Measurements from ENCODE around the gene NMNAT2. TPM values are rescaled to one million over a fixed set of nuclear protein-coding genes. Genes with fewer than 3 reads are reported as not detected.

Gene NMNAT2
- total RNA-seq, 1 experiment from 2014 or later = 0.17 TPM

GRCh38 chr1:183215076-183215720 is 203.0 kb downstream of the NMNAT2 start:
- ChIA-PET POLR2A (ENCODE audit: low non-redundant PET) (no interaction called here), CTCF (no interaction called here)
- TF ChIP-seq EZH2 (IDR thresholded peaks at IDR 0.05; ENCODE audit: borderline replicate concordance, low read depth, low read length, poor library complexity, severe bottlenecking) (no peak), CTCF (conservative IDR thresholded peaks at IDR 0.05; ENCODE audit: low read depth, low read length) (no peak)
- H3K36me3 ChIP-seq (ENCODE audit: insufficient read depth, low read length, poor library complexity, severe bottlenecking) = no peaks in the 10 kb centered on the region
- peaks cover 20% of the 10 kb centered on the region for H3K4me1 ChIP-seq (ENCODE audit: insufficient read depth, low read length, poor library complexity, severe bottlenecking)
- no TSS peak for BruUV-seq (replicated peaks)
- H3K4me3 ChIP-seq (ENCODE audit: low read depth, low read length, poor library complexity, severe bottlenecking) = no peak overlapping the region
- H3K27me3 ChIP-seq (replicated peaks; ENCODE audit: insufficient read depth, low read depth, low read length, poor library complexity) = no peaks in the 10 kb centered on the region
- intact Hi-C loops (cut with micrococcal nuclease; ENCODE audit: unreplicated experiment) = no loop called here
- H3K27ac ChIP-seq (ENCODE audit: low read depth, low read length, poor library complexity, severe bottlenecking) = no peak overlapping the region
- H3K9me3 ChIP-seq (ENCODE audit: low read depth, low read length, poor library complexity, severe bottlenecking) = no peaks in the 10 kb centered on the region
- no peak for DNase-seq (ENCODE audit: low spot score)

DNA sequence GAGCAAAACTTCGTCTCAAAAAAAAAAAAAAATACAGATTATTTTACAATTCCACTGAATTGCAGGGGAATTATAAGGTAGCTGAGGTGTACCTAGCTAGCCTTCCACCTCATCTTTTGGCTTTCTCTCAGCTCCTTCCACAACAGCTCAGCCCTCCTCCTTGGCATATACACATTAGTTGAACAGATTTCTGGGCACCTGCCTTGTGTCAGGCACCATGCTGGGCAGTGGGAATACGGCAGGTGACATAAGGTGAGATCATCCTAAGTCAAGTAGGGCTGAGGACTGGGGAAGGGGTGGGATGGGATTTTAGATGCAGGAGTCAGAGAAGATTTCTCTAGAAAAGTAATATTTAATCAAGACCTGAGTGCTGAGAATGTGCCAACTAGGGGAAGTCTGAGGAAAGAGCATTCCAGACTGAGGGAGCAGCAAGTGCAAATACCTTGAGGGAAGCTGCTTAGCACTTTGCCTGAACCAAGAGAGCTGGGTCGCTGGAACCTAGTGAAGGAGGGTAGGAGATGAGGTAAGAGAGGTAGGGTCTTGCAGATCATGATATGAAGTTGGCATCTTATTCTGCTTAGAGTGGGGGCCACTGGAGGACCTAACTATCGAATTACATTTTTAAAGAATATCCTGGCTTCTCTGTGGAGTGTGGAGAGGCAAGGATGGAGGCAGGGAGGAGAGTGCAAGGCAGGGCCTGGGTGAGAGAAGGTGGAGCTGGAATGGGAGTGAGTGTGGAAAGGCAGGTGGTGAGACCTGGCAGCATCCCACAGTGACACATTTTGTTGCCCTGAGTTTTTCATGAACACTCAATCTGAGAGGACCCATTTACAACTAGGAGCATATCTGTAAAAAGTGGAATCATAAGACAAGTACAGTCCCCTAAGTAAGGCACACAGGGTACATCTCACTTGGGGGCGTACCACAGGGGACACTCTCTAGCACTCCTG is 203.9 kb downstream of the NMNAT2 start:
- intact Hi-C loops (cut with micrococcal nuclease; ENCODE audit: unreplicated experiment) = no loop called here
- Histone ChIP-seq H3K27ac (ENCODE audit: low read depth, low read length, poor library complexity, severe bottlenecking) (no peak overlapping the region), H3K9me3 (ENCODE audit: low read depth, low read length, poor library complexity, severe bottlenecking) (no peaks in the 10 kb centered on the region), H3K27me3 (replicated peaks; ENCODE audit: insufficient read depth, low read depth, low read length, poor library complexity) (no peaks in the 10 kb centered on the region), H3K4me1 (ENCODE audit: insufficient read depth, low read length, poor library complexity, severe bottlenecking) (peaks cover 14% of the 10 kb centered on the region), H3K36me3 (ENCODE audit: insufficient read depth, low read length, poor library complexity, severe bottlenecking) (no peaks in the 10 kb centered on the region), H3K4me3 (ENCODE audit: low read depth, low read length, poor library complexity, severe bottlenecking) (no peak overlapping the region)
- DNase-seq (ENCODE audit: low spot score) = no peak
- BruUV-seq (replicated peaks) = no TSS peak
- CTCF ChIA-PET = interaction anchor here (0.6 to 0.7 kb wide), 2 partner anchors 13 to 352 kb away, joined by 3 to 4 read pairs; no protein-coding TSS in a partner anchor
- POLR2A ChIA-PET (ENCODE audit: low non-redundant PET) = no interaction called here
- TF ChIP-seq CTCF (conservative IDR thresholded peaks at IDR 0.05; ENCODE audit: low read depth, low read length) = no peak
- no peak for TF ChIP-seq EZH2 (IDR thresholded peaks at IDR 0.05; ENCODE audit: borderline replicate concordance, low read depth, low read length, poor library complexity, severe bottlenecking)

- no peaks in the 10 kb centered on the region for H3K4me1 ChIP-seq (ENCODE audit: insufficient read depth, low read length, poor library complexity, severe bottlenecking)
- ChIA-PET POLR2A (ENCODE audit: low non-redundant PET) (no interaction called here), CTCF (no interaction called here)
- no peaks in the 10 kb centered on the region for H3K9me3 ChIP-seq (ENCODE audit: low read depth, low read length, poor library complexity, severe bottlenecking)
- intact Hi-C loops (cut with micrococcal nuclease; ENCODE audit: unreplicated experiment) = no loop called here
- H3K27ac ChIP-seq (ENCODE audit: low read depth, low read length, poor library complexity, severe bottlenecking) = no peak overlapping the region
- no peaks in the 10 kb centered on the region for H3K27me3 ChIP-seq (replicated peaks; ENCODE audit: insufficient read depth, low read depth, low read length, poor library complexity)
- H3K36me3 ChIP-seq (ENCODE audit: insufficient read depth, low read length, poor library complexity, severe bottlenecking) = no peaks in the 10 kb centered on the region
- BruUV-seq (replicated peaks) = no TSS peak
- DNase-seq (ENCODE audit: low spot score) = no peak
- no peak for TF ChIP-seq EZH2 (IDR thresholded peaks at IDR 0.05; ENCODE audit: borderline replicate concordance, low read depth, low read length, poor library complexity, severe bottlenecking)
- TF ChIP-seq CTCF (conservative IDR thresholded peaks at IDR 0.05; ENCODE audit: low read depth, low read length) = no peak
- no peak overlapping the region for H3K4me3 ChIP-seq (ENCODE audit: low read depth, low read length, poor library complexity, severe bottlenecking)
These were observed 205.3 kb downstream of the NMNAT2 start for GRCh38 chr1:183212870-183213269.
